Measurements from ENCODE around the gene ETV6. TPM values are rescaled to one million over a fixed set of nuclear protein-coding genes. Genes with fewer than 3 reads are reported as not detected.
"Not testable (repeated sequence)": the region's sequence is repeated elsewhere in the genome, so short reads cannot be mapped to it uniquely, and the experiment has no call there.

Gene ETV6
- total RNA-seq, 1 donor from 2014 or later, result 31.4 TPM

GRCh38 chr12:11905534-11905933 lies 256.1 kb downstream of the ETV6 start:
- Mint-ChIP-seq H3K27me3 (ENCODE audit: low read depth) (no peaks in the 10 kb centered on the region), H3K4me1 (no peaks in the 10 kb centered on the region), H3K9me3 (peaks cover 23% of the 10 kb centered on the region), H3K36me3 (peaks cover 4% of the 10 kb centered on the region), H3K4me3 (no peak overlapping the region), H3K27ac (no peak overlapping the region)
- no peak for TF ChIP-seq CTCF (IDR thresholded peaks at IDR 0.05; ENCODE audit: unreplicated experiment)
- DNase-seq (ENCODE audit: low spot score in 2 of 2, unreplicated experiment in 2 of 2), result no peak

- no peaks in the 10 kb centered on the region for H3K27me3 Mint-ChIP-seq (ENCODE audit: low read depth)
- peaks cover 24% of the 10 kb centered on the region for H3K9me3 Mint-ChIP-seq
- no peak overlapping the region for H3K4me3 Mint-ChIP-seq
- TF ChIP-seq CTCF (IDR thresholded peaks at IDR 0.05; ENCODE audit: unreplicated experiment), result no peak
- no peak for DNase-seq (ENCODE audit: low spot score in 2 of 2, unreplicated experiment in 2 of 2)
- no peaks in the 10 kb centered on the region for H3K4me1 Mint-ChIP-seq
- peaks cover 4% of the 10 kb centered on the region for H3K36me3 Mint-ChIP-seq
- H3K27ac Mint-ChIP-seq, result no peak overlapping the region
Measured at GRCh38 chr12:11906286-11906935, 256.9 kb downstream of the ETV6 start.

DNA sequence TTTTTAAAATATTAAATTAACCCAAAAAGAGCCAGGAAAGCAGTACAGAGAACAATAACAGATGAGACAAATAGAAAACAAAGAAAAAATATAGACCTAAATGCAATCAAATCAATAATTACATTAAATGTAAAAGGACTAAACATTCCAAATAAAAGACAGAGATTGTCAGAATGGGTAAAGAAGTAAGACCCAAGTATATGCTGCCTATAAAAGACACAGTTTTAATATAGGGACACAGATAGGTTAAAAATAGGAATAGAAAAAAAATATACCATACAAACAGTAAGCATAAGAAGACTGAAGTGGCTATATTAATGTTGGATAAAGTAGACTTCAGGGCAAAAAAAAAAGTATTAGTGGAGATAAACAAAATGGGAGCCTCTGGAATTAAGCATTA lies 258.2 kb downstream of the ETV6 start:
- H3K4me3 Mint-ChIP-seq, result no peak overlapping the region
- H3K4me1 Mint-ChIP-seq, result no peaks in the 10 kb centered on the region
- no peak for TF ChIP-seq CTCF (IDR thresholded peaks at IDR 0.05; ENCODE audit: unreplicated experiment)
- no peaks in the 10 kb centered on the region for H3K27me3 Mint-ChIP-seq (ENCODE audit: low read depth)
- peaks cover 34% of the 10 kb centered on the region for H3K9me3 Mint-ChIP-seq
- H3K27ac Mint-ChIP-seq, result no peak overlapping the region
- no peak for DNase-seq (ENCODE audit: low spot score in 2 of 2, unreplicated experiment in 2 of 2)
- H3K36me3 Mint-ChIP-seq, result peaks cover 4% of the 10 kb centered on the region

GRCh38 chr12:11909406-11909805 lies 259.9 kb downstream of the ETV6 start:
- not testable (repeated sequence) for H3K27ac Mint-ChIP-seq; H3K4me1 Mint-ChIP-seq; H3K27me3 Mint-ChIP-seq (ENCODE audit: low read depth); H3K4me3 Mint-ChIP-seq; H3K36me3 Mint-ChIP-seq; DNase-seq (ENCODE audit: low spot score in 2 of 2, unreplicated experiment in 2 of 2)
- H3K9me3 Mint-ChIP-seq, result peaks cover 34% of the 10 kb centered on the region

GRCh38 chr12:11916113-11916512 lies 266.6 kb downstream of the ETV6 start:
- H3K36me3 Mint-ChIP-seq, result no peaks in the 10 kb centered on the region
- H3K27me3 Mint-ChIP-seq (ENCODE audit: low read depth), result no peaks in the 10 kb centered on the region
- peaks cover 9% of the 10 kb centered on the region for H3K9me3 Mint-ChIP-seq
- no peak overlapping the region for H3K4me3 Mint-ChIP-seq
- DNase-seq (ENCODE audit: low spot score in 2 of 2, unreplicated experiment in 2 of 2), result no peak
- no peak overlapping the region for H3K27ac Mint-ChIP-seq
- no peaks in the 10 kb centered on the region for H3K4me1 Mint-ChIP-seq
- TF ChIP-seq CTCF (IDR thresholded peaks at IDR 0.05; ENCODE audit: unreplicated experiment), result no peak

DNA sequence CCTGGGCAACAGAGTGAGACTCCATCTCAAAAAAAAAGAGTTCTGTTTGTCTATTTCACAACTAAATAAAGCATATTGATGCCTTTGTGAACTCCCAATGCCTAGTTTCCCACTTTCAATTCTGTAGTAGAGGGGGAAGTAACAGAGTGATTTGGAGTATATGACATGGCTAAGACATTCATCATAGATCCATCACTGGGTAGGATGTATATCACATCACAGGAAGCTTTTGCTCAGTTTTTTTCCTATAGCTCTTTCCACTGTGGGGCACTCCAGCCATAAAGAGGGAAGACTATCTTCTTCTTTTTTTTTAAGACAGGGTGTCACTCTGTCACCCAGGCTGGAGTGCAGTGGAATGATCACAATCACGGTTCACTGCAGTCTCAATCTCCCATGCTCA lies 267.3 kb downstream of the ETV6 start:
- TF ChIP-seq CTCF (IDR thresholded peaks at IDR 0.05; ENCODE audit: unreplicated experiment), result no peak
- H3K4me1 Mint-ChIP-seq, result no peaks in the 10 kb centered on the region
- no peaks in the 10 kb centered on the region for H3K27me3 Mint-ChIP-seq (ENCODE audit: low read depth)
- H3K4me3 Mint-ChIP-seq, result no peak overlapping the region
- no peak for DNase-seq (ENCODE audit: low spot score in 2 of 2, unreplicated experiment in 2 of 2)
- H3K27ac Mint-ChIP-seq, result no peak overlapping the region
- no peaks in the 10 kb centered on the region for H3K36me3 Mint-ChIP-seq
- peaks cover 7% of the 10 kb centered on the region for H3K9me3 Mint-ChIP-seq
